ENCODE results near the gene RPL3.
A peak's percentile ranks its signal among the peaks of the same experiment; 100 is the strongest.

Gene RPL3

DNA sequence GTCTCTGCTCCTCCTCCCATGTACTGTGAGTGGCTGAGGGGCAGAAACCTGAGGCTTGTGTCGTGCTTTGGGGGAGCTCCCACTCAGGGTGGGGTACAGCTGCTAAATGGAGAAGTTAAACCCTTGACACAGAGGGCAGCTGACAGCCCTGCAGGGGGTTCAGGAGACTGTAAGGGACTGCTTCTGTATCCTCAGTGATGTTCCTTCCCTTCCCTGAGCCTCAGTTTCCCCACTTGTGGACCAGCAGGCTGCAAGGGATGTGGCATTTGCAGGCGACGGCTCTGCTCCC lies 46.0 kb upstream of the RPL3 start:
- H3K14ac ChIP-seq (ENCODE audit: low read length in 2 of 2): no peak overlapping the region
- no peak for DNase-seq
- peak overlapping the region; percentile 29 for H2AK5ac ChIP-seq (ENCODE audit: low read length, severe bottlenecking)
- H3K79me1 ChIP-seq (replicated peaks; ENCODE audit: low read length, poor library complexity, severe bottlenecking): peaks cover 21% of the 10 kb centered on the region
- H2BK5ac ChIP-seq (ENCODE audit: low read depth, low read length, poor library complexity, severe bottlenecking): no peak overlapping the region
- H4K8ac ChIP-seq (ENCODE audit: low read length): no peak overlapping the region
- no peak overlapping the region for H2BK120ac ChIP-seq (ENCODE audit: low read depth, low read length)
- no peak overlapping the region for H2BK12ac ChIP-seq (ENCODE audit: low read length in 2 of 2)
- H2AFZ ChIP-seq (ENCODE audit: low read depth, low read length): no peak overlapping the region
- no peak overlapping the region for H2BK15ac ChIP-seq (ENCODE audit: low read depth, poor library complexity, severe bottlenecking)
- peaks cover 47% of the 10 kb centered on the region for H3K4me1 ChIP-seq (ENCODE audit: control insufficient read depth, insufficient read depth, low read depth, low read length)
- no peak overlapping the region for H3K23ac ChIP-seq (ENCODE audit: low read length in 2 of 2)
- no peak overlapping the region for H3K4me3 ChIP-seq (ENCODE audit: insufficient read depth in 1 of 2, low read depth in 1 of 2, low read length in 2 of 2)
- no peaks in the 10 kb centered on the region for H3K27me3 ChIP-seq (ENCODE audit: control insufficient read depth in 1 of 2, insufficient read depth in 1 of 2, low read length in 2 of 2)
- no peak overlapping the region for H3K4me2 ChIP-seq (ENCODE audit: low read length, poor library complexity, severe bottlenecking)
- H3K9me3 ChIP-seq (ENCODE audit: control insufficient read depth, low read length): no peaks in the 10 kb centered on the region
- H3K4ac ChIP-seq (ENCODE audit: low read depth in 1 of 2, low read length in 2 of 2): no peak overlapping the region
- no peak overlapping the region for H3K18ac ChIP-seq (ENCODE audit: low read depth in 1 of 2, low read length in 2 of 2)
- H4K91ac ChIP-seq (ENCODE audit: low read length): no peak overlapping the region
- H3K36me3 ChIP-seq (ENCODE audit: control insufficient read depth in 1 of 2, insufficient read depth in 2 of 2, low read depth in 1 of 2, low read length in 2 of 2): peaks cover 0 to 10% of the 10 kb centered on the region in 2 experiments
- WGBS: 90% methylated on average over 3 of the region's 3 CpGs
- no peak overlapping the region for H3K9ac ChIP-seq (ENCODE audit: low read length)
- H3K27ac ChIP-seq (ENCODE audit: low read length, poor library complexity, severe bottlenecking): no peak overlapping the region

DNA sequence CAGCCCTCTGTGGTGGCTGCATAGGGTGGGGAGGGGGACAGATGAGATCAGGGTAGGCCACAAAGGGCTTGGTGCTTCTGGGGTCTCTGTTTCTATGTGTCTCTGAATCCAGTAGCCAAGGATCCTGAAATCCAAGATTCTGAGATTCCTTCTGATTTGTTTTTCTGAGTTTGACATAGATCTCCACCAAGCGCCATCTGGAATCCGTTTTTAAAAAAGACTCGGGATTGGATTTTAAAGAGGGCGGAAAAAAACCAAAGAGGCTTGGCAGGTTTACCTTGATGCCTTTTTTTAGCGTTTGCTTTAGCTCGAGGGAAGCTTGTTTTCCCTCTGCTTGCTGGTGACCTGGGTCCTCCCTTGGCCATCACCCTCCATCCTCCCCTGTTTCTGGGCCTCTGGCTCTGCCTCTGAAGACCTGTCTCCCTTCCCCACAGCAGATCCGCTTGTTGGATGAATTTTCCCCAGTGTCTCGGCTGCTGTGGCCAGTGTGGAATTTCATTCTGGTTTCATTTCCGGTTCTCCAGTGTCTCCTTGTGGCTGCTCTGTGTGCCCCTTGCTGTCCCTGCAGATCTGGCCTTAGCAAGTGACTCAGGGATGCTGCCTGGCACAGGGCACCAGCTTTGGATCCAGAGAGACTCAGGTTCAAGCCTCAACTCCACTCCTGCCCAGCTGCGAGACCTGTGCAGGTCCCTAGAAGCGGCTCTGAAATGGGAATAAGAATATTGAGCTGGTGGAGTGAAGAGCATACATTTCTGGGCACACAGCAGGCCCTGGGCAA lies 45.5 kb upstream of the RPL3 start:
- Histone ChIP-seq H2BK5ac (ENCODE audit: low read depth, low read length, poor library complexity, severe bottlenecking) (no peak overlapping the region), H3K4me2 (ENCODE audit: low read length, poor library complexity, severe bottlenecking) (no peak overlapping the region), H3K36me3 (ENCODE audit: control insufficient read depth in 1 of 2, insufficient read depth in 2 of 2, low read depth in 1 of 2, low read length in 2 of 2) (peaks cover 0 to 10% of the 10 kb centered on the region in 2 experiments), H3K4me3 (ENCODE audit: insufficient read depth in 1 of 2, low read depth in 1 of 2, low read length in 2 of 2) (no peak overlapping the region), H4K8ac (ENCODE audit: low read length) (no peak overlapping the region), H2BK15ac (ENCODE audit: low read depth, poor library complexity, severe bottlenecking) (no peak overlapping the region), H2BK120ac (ENCODE audit: low read depth, low read length) (no peak overlapping the region), H3K9me3 (ENCODE audit: control insufficient read depth, low read length) (no peaks in the 10 kb centered on the region), H3K4ac (ENCODE audit: low read depth in 1 of 2, low read length in 2 of 2) (no peak overlapping the region), H3K27ac (ENCODE audit: low read length, poor library complexity, severe bottlenecking) (no peak overlapping the region), H3K79me1 (replicated peaks; ENCODE audit: low read length, poor library complexity, severe bottlenecking) (peaks cover 23% of the 10 kb centered on the region), H3K27me3 (ENCODE audit: control insufficient read depth in 1 of 2, insufficient read depth in 1 of 2, low read length in 2 of 2) (no peaks in the 10 kb centered on the region), H4K91ac (ENCODE audit: low read length) (no peak overlapping the region), H3K14ac (ENCODE audit: low read length in 2 of 2) (no peak overlapping the region), H2AFZ (ENCODE audit: low read depth, low read length) (no peak overlapping the region), H2AK5ac (ENCODE audit: low read length, severe bottlenecking) (peak overlapping the region; percentile 63), H3K18ac (ENCODE audit: low read depth in 1 of 2, low read length in 2 of 2) (no peak overlapping the region), H3K4me1 (ENCODE audit: control insufficient read depth, insufficient read depth, low read depth, low read length) (peaks cover 52% of the 10 kb centered on the region), H3K23ac (ENCODE audit: low read length in 2 of 2) (no peak overlapping the region), H2BK12ac (ENCODE audit: low read length in 2 of 2) (no peak overlapping the region), H3K9ac (ENCODE audit: low read length) (peak overlapping the region; percentile 35)
- peak; percentile 43 for DNase-seq
- 90% methylated on average over 11 of the region's 11 CpGs for WGBS

DNA sequence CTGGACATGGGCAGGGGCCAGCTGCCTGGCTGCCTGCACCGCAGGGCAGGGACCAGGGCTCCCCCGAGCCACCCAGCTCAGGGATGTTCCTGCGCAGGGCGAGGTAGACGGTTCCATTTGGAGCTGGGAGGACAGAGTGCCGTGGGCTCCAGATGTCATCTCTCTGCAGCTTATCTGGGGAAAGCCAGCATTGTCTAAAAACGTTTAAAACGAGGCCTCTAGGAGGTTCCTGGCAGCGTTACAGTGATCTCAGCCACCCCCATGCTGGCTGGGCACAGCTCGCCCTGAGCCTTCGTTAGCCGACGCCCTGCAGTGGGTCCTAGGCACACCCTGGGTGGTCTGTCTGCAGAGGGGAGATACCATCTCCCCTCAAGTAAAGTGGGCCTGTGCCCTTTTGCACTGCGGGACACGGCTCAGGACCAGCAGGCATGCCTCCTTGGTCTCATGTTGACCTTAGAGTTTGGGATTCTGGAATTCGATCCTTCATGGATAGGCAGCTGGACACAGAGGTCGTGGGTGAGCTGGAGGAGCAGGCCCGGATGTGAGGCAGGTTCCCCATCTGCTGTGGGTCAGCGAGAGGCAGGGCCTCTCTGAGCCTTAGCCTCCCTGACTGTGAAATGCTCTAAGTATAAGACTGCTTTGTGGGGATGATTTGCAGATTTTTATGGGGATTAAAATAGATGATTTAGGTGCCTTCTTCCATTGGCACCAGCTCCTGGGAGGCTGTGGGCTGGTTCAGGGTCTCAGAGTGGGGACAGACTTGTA lies 44.5 kb upstream of the RPL3 start:
- Histone ChIP-seq H3K4ac (ENCODE audit: low read depth in 1 of 2, low read length in 2 of 2) (no peak overlapping the region), H2BK120ac (ENCODE audit: low read depth, low read length) (no peak overlapping the region), H2AFZ (ENCODE audit: low read depth, low read length) (no peak overlapping the region), H3K36me3 (ENCODE audit: control insufficient read depth in 1 of 2, insufficient read depth in 2 of 2, low read depth in 1 of 2, low read length in 2 of 2) (peaks cover 0 to 8% of the 10 kb centered on the region in 2 experiments), H2AK5ac (ENCODE audit: low read length, severe bottlenecking) (peak overlapping the region; percentile 62), H3K23ac (ENCODE audit: low read length in 2 of 2) (no peak overlapping the region), H3K18ac (ENCODE audit: low read depth in 1 of 2, low read length in 2 of 2) (peak overlapping the region in 1 of 2 experiments; percentile 35), H2BK15ac (ENCODE audit: low read depth, poor library complexity, severe bottlenecking) (no peak overlapping the region), H3K9ac (ENCODE audit: low read length) (peak overlapping the region; percentile 29), H3K14ac (ENCODE audit: low read length in 2 of 2) (no peak overlapping the region), H2BK12ac (ENCODE audit: low read length in 2 of 2) (no peak overlapping the region), H4K8ac (ENCODE audit: low read length) (peak overlapping the region; percentile 1), H2BK5ac (ENCODE audit: low read depth, low read length, poor library complexity, severe bottlenecking) (no peak overlapping the region), H3K79me1 (replicated peaks; ENCODE audit: low read length, poor library complexity, severe bottlenecking) (peaks cover 18% of the 10 kb centered on the region), H3K9me3 (ENCODE audit: control insufficient read depth, low read length) (no peaks in the 10 kb centered on the region), H3K4me1 (ENCODE audit: control insufficient read depth, insufficient read depth, low read depth, low read length) (peaks cover 56% of the 10 kb centered on the region), H3K27ac (ENCODE audit: low read length, poor library complexity, severe bottlenecking) (no peak overlapping the region), H3K4me3 (ENCODE audit: insufficient read depth in 1 of 2, low read depth in 1 of 2, low read length in 2 of 2) (no peak overlapping the region), H4K91ac (ENCODE audit: low read length) (no peak overlapping the region), H3K27me3 (ENCODE audit: control insufficient read depth in 1 of 2, insufficient read depth in 1 of 2, low read length in 2 of 2) (no peaks in the 10 kb centered on the region), H3K4me2 (ENCODE audit: low read length, poor library complexity, severe bottlenecking) (no peak overlapping the region)
- 77% methylated on average over 19 of the region's 19 CpGs for WGBS
- DNase-seq: no peak

DNA sequence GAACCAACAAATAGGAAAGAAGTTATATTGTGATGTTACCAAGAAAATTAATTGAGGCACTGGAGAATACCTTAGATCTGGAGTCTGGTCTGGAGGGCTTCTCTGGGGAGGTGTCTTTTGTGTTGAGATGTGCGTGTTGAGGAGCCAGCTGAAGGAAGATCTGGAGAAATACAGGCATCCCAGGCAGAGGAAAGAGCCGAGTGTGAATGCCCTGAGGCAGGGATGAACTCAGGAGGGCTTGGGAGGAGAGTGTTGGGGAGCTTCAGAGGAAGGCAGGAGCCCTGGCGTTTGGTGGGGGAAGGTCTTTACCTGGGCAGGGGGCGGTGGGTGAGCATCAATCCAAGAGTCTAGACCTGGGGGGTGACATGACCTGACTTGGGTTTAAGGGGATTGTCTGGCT lies 43.5 kb upstream of the RPL3 start:
- Histone ChIP-seq H2BK120ac (ENCODE audit: low read depth, low read length) (no peak overlapping the region), H4K8ac (ENCODE audit: low read length) (no peak overlapping the region), H3K27ac (ENCODE audit: low read length, poor library complexity, severe bottlenecking) (no peak overlapping the region), H4K91ac (ENCODE audit: low read length) (no peak overlapping the region), H3K9me3 (ENCODE audit: control insufficient read depth, low read length) (no peaks in the 10 kb centered on the region), H3K4me2 (ENCODE audit: low read length, poor library complexity, severe bottlenecking) (no peak overlapping the region), H3K18ac (ENCODE audit: low read depth in 1 of 2, low read length in 2 of 2) (no peak overlapping the region), H3K9ac (ENCODE audit: low read length) (no peak overlapping the region), H3K4ac (ENCODE audit: low read depth in 1 of 2, low read length in 2 of 2) (no peak overlapping the region), H3K14ac (ENCODE audit: low read length in 2 of 2) (no peak overlapping the region), H3K4me1 (ENCODE audit: control insufficient read depth, insufficient read depth, low read depth, low read length) (peaks cover 56% of the 10 kb centered on the region), H2BK5ac (ENCODE audit: low read depth, low read length, poor library complexity, severe bottlenecking) (no peak overlapping the region), H2BK15ac (ENCODE audit: low read depth, poor library complexity, severe bottlenecking) (no peak overlapping the region), H2BK12ac (ENCODE audit: low read length in 2 of 2) (no peak overlapping the region), H3K79me1 (replicated peaks; ENCODE audit: low read length, poor library complexity, severe bottlenecking) (peaks cover 18% of the 10 kb centered on the region), H2AFZ (ENCODE audit: low read depth, low read length) (no peak overlapping the region), H3K36me3 (ENCODE audit: control insufficient read depth in 1 of 2, insufficient read depth in 2 of 2, low read depth in 1 of 2, low read length in 2 of 2) (peaks cover 0 to 13% of the 10 kb centered on the region in 2 experiments), H3K23ac (ENCODE audit: low read length in 2 of 2) (no peak overlapping the region), H3K4me3 (ENCODE audit: insufficient read depth in 1 of 2, low read depth in 1 of 2, low read length in 2 of 2) (no peak overlapping the region), H2AK5ac (ENCODE audit: low read length, severe bottlenecking) (peak overlapping the region; percentile 73), H3K27me3 (ENCODE audit: control insufficient read depth in 1 of 2, insufficient read depth in 1 of 2, low read length in 2 of 2) (no peaks in the 10 kb centered on the region)
- DNase-seq: no peak
- 93% methylated on average over 4 of the region's 4 CpGs for WGBS
